ENCODE measurements around the gene ARID4A. TPM values are rescaled to one million over a fixed set of nuclear protein-coding genes. Genes with fewer than 3 reads are reported as not detected.
"Not testable (repeated sequence)": the region's sequence is repeated elsewhere in the genome, so short reads cannot be mapped to it uniquely, and the experiment has no call there.

ARID4A gene
- total and polyA plus RNA-seq, 10 donors: 7.3 to 55.0 (median 41.7) TPM

GRCh38 chr14:58353516-58354299 is 55.4 kb downstream of the ARID4A start:
- H3K36me3 ChIP-seq: peaks cover 2 to 96% (median 29%) of the 10 kb centered on the region in 6 donors
- 48 to 53% (median 51%) methylated on average over 4 of the region's 4 CpGs for WGBS, 5 donors
- H3K4me3 ChIP-seq: peak overlapping the region in 5 of 8 donors; percentile 4 to 40 (median 17)
- peaks cover 3 to 33% (median 22%) of the 10 kb centered on the region in 6 donors for H3K4me1 ChIP-seq
- no peaks in the 10 kb centered on the region for H3K27me3 ChIP-seq (replicated peaks in 1 of 7)
- H3K9me3 ChIP-seq: no peaks in the 10 kb centered on the region
- TF ChIP-seq POLR2AphosphoS5 (IDR thresholded peaks at IDR 0.05) (no peak), CTCF (IDR thresholded peaks at IDR 0.05 in 8 of 11, conservative IDR thresholded peaks at IDR 0.05 in 3 of 11) (no peak), POLR2A (IDR thresholded peaks at IDR 0.05) (no peak)
- intact Hi-C loops (cut with DNase I; ENCODE audit: low total_unique reads): no loop called here
- peak overlapping the region; percentile 28 to 66 (median 58) for H3K27ac ChIP-seq
- DNase-seq: no peak

GRCh38 chr14:58354808-58355207 is 56.5 kb downstream of the ARID4A start:
- whole genome bisulfite sequencing, 5 donors: 38 to 69% (median 46%) methylated on average over 2 of the region's 2 CpGs
- H3K27ac ChIP-seq: peak overlapping the region in 3 of 8 donors; percentile 16 to 65 (median 57)
- DNase-seq: no peak
- no peaks in the 10 kb centered on the region for H3K9me3 ChIP-seq
- no peak overlapping the region for H3K4me3 ChIP-seq
- H3K27me3 ChIP-seq (replicated peaks in 1 of 7): no peaks in the 10 kb centered on the region
- H3K36me3 ChIP-seq: peaks cover 2 to 96% (median 26%) of the 10 kb centered on the region in 6 donors
- TF ChIP-seq POLR2A (IDR thresholded peaks at IDR 0.05) (no peak), POLR2AphosphoS5 (IDR thresholded peaks at IDR 0.05) (no peak), CTCF (IDR thresholded peaks at IDR 0.05 in 8 of 11, conservative IDR thresholded peaks at IDR 0.05 in 3 of 11) (no peak)
- intact Hi-C loops (cut with DNase I; ENCODE audit: low total_unique reads): no loop called here
- peaks cover 3 to 33% (median 22%) of the 10 kb centered on the region in 6 donors for H3K4me1 ChIP-seq

- H3K4me3 ChIP-seq: no peak overlapping the region
- no peaks in the 10 kb centered on the region for H3K27me3 ChIP-seq (replicated peaks in 1 of 7)
- DNase-seq: no peak
- TF ChIP-seq POLR2A (IDR thresholded peaks at IDR 0.05): no peak
- no peak for TF ChIP-seq CTCF (IDR thresholded peaks at IDR 0.05 in 8 of 11, conservative IDR thresholded peaks at IDR 0.05 in 3 of 11)
- no peak for TF ChIP-seq POLR2AphosphoS5 (IDR thresholded peaks at IDR 0.05)
- H3K27ac ChIP-seq: no peak overlapping the region
- intact Hi-C loops (cut with DNase I; ENCODE audit: low total_unique reads): no loop called here
- no peaks in the 10 kb centered on the region for H3K9me3 ChIP-seq
- peaks cover 3 to 33% (median 22%) of the 10 kb centered on the region in 6 donors for H3K4me1 ChIP-seq
- peaks cover 2 to 96% (median 33%) of the 10 kb centered on the region in 6 donors for H3K36me3 ChIP-seq
- WGBS, 5 donors: 91 to 98% (median 96%) methylated on average over 1 of the region's 1 CpG
Measured at GRCh38 chr14:58356268-58356667, 57.9 kb downstream of the ARID4A start.

GRCh38 chr14:58362272-58362671 is 63.9 kb downstream of the ARID4A start:
- 88 to 100% (median 100%) methylated on average over 1 of the region's 1 CpG for WGBS, 5 donors
- H3K9me3 ChIP-seq; H3K4me1 ChIP-seq; H3K27ac ChIP-seq; H3K27me3 ChIP-seq (replicated peaks in 1 of 7); intact Hi-C loops (cut with DNase I; ENCODE audit: low total_unique reads); DNase-seq; H3K4me3 ChIP-seq: not testable (repeated sequence)
- peaks cover 0 to 99% (median 66%) of the 10 kb centered on the region in 6 donors for H3K36me3 ChIP-seq

Measured in spleen (tissue), 11 donors.